Measurements from ENCODE around the gene PHF21A.

Gene PHF21A

GRCh38 chr11:45959851-45960250 lies 161.4 kb downstream of the PHF21A start:
- H3F3A ChIP-seq (ENCODE audit: insufficient read depth, low read length), result no peaks in the 10 kb centered on the region
- H3K4me1 ChIP-seq (ENCODE audit: insufficient read depth, low read length, severe bottlenecking), result peaks cover 6% of the 10 kb centered on the region
- no peak overlapping the region for H3K9ac ChIP-seq (ENCODE audit: low read length)
- H3K9me3 ChIP-seq (ENCODE audit: low read length), result peaks cover 4% of the 10 kb centered on the region; the same call in 1 of the 2 replicates
- H3K27ac ChIP-seq (ENCODE audit: low read depth, low read length, poor library complexity, severe bottlenecking), result no peak overlapping the region
- H4K20me1 ChIP-seq (ENCODE audit: insufficient read depth, low read length), result no peaks in the 10 kb centered on the region
- no peak for TF ChIP-seq EZH2 (IDR thresholded peaks at IDR 0.05; ENCODE audit: borderline replicate concordance, low read length)
- TF ChIP-seq, protein P1, sequence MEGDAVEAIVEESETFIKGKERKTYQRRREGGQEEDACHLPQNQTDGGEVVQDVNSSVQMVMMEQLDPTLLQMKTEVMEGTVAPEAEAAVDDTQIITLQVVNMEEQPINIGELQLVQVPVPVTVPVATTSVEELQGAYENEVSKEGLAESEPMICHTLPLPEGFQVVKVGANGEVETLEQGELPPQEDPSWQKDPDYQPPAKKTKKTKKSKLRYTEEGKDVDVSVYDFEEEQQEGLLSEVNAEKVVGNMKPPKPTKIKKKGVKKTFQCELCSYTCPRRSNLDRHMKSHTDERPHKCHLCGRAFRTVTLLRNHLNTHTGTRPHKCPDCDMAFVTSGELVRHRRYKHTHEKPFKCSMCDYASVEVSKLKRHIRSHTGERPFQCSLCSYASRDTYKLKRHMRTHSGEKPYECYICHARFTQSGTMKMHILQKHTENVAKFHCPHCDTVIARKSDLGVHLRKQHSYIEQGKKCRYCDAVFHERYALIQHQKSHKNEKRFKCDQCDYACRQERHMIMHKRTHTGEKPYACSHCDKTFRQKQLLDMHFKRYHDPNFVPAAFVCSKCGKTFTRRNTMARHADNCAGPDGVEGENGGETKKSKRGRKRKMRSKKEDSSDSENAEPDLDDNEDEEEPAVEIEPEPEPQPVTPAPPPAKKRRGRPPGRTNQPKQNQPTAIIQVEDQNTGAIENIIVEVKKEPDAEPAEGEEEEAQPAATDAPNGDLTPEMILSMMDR (IDR thresholded peaks at IDR 0.05; ENCODE audit: low read length), result no peak
- H3K4me3 ChIP-seq (ENCODE audit: low read depth, low read length, poor library complexity, severe bottlenecking), result no peak overlapping the region
- H3K4me2 ChIP-seq (ENCODE audit: low read length), result no peak overlapping the region
- H3K27me3 ChIP-seq (ENCODE audit: insufficient read depth, low read length), result no peaks in the 10 kb centered on the region
- H3K9me2 ChIP-seq (ENCODE audit: low read depth, low read length), result no peaks in the 10 kb centered on the region
- no peaks in the 10 kb centered on the region for H3K79me2 ChIP-seq (ENCODE audit: insufficient read depth, low read length)
- H2AFZ ChIP-seq (ENCODE audit: low read length), result no peak overlapping the region
- H3K36me3 ChIP-seq (ENCODE audit: insufficient read depth, low read length), result peaks cover 20% of the 10 kb centered on the region

- Histone ChIP-seq H3K79me2 (ENCODE audit: insufficient read depth, low read length) (no peaks in the 10 kb centered on the region), H3K9me3 (ENCODE audit: low read length) (no peaks in the 10 kb centered on the region), H3K36me3 (ENCODE audit: insufficient read depth, low read length) (peaks cover 48% of the 10 kb centered on the region), H3F3A (ENCODE audit: insufficient read depth, low read length) (no peaks in the 10 kb centered on the region), H2AFZ (ENCODE audit: low read length) (no peak overlapping the region), H3K9ac (ENCODE audit: low read length) (no peak overlapping the region), H3K27ac (ENCODE audit: low read depth, low read length, poor library complexity, severe bottlenecking) (no peak overlapping the region), H3K4me1 (ENCODE audit: insufficient read depth, low read length, severe bottlenecking) (no peaks in the 10 kb centered on the region), H3K9me2 (ENCODE audit: low read depth, low read length) (no peaks in the 10 kb centered on the region), H3K27me3 (ENCODE audit: insufficient read depth, low read length) (no peaks in the 10 kb centered on the region), H3K4me3 (ENCODE audit: low read depth, low read length, poor library complexity, severe bottlenecking) (no peak overlapping the region), H3K4me2 (ENCODE audit: low read length) (no peak overlapping the region), H4K20me1 (ENCODE audit: insufficient read depth, low read length) (no peaks in the 10 kb centered on the region)
- TF ChIP-seq, protein P1 (IDR thresholded peaks at IDR 0.05; ENCODE audit: low read length), result no peak
- no peak for TF ChIP-seq EZH2 (IDR thresholded peaks at IDR 0.05; ENCODE audit: borderline replicate concordance, low read length)
Observed at GRCh38 chr11:45949992-45950407, 171.3 kb downstream of the PHF21A start.

DNA sequence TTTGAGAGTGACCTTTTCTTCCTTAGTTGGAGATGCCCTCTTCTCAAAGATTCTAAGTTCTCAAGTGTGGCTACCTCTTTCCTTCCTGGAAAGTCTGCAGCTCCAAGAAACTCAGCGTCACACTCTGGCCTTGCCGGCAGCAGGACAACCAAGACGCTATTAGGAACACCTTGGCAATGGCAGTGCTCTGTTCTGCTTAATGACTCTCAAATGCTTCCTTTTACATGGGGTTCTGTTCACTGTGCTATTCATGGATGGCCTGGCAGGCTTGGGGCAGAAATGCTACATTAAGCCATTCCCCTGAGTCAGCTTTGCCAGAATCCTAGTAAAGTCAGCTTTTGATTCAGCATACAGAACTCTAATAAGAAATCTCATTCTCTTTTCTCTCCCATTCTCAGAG lies 172.9 kb downstream of the PHF21A start:
- Histone ChIP-seq H4K20me1 (ENCODE audit: insufficient read depth, low read length) (no peaks in the 10 kb centered on the region), H3K27me3 (ENCODE audit: insufficient read depth, low read length) (no peaks in the 10 kb centered on the region), H3K4me2 (ENCODE audit: low read length) (no peak overlapping the region), H3K9ac (ENCODE audit: low read length) (no peak overlapping the region), H3K36me3 (ENCODE audit: insufficient read depth, low read length) (peaks cover 56% of the 10 kb centered on the region), H3K9me3 (ENCODE audit: low read length) (no peaks in the 10 kb centered on the region), H3F3A (ENCODE audit: insufficient read depth, low read length) (no peaks in the 10 kb centered on the region), H3K9me2 (ENCODE audit: low read depth, low read length) (no peaks in the 10 kb centered on the region), H3K4me3 (ENCODE audit: low read depth, low read length, poor library complexity, severe bottlenecking) (no peak overlapping the region), H3K4me1 (ENCODE audit: insufficient read depth, low read length, severe bottlenecking) (no peaks in the 10 kb centered on the region), H2AFZ (ENCODE audit: low read length) (no peak overlapping the region), H3K27ac (ENCODE audit: low read depth, low read length, poor library complexity, severe bottlenecking) (no peak overlapping the region), H3K79me2 (ENCODE audit: insufficient read depth, low read length) (no peaks in the 10 kb centered on the region)
- TF ChIP-seq, protein P1 (IDR thresholded peaks at IDR 0.05; ENCODE audit: low read length), result no peak
- TF ChIP-seq EZH2 (IDR thresholded peaks at IDR 0.05; ENCODE audit: borderline replicate concordance, low read length), result no peak

Data from OCI-LY1 (cell line).